MCF 10A (cell line): Measurements from ENCODE around the gene PKD1. TPM values are rescaled to one million over a fixed set of nuclear protein-coding genes. Genes with fewer than 3 reads are reported as not detected.

Source experiments
- BruUV-seq: library from RNA; stranded (reverse); fragments of 400-500 nt; replicated peaks from 2 replicates; lab custom pipeline; 2021; lab: Mats Ljungman, UMichigan
- CTCF ChIA-PET: fragments of 300-600 bp; sonication (Branson Sonifier 250); formaldehyde crosslinking; extraction: SDS; loops from one replicate; lab custom pipeline; 2021; ENCODE audit warnings: antibody characterized with exemption, inconsistent platforms; lab: Yijun Ruan, JAX
- POLR2A ChIA-PET: fragments of 300-600, 350-650 bp; sonication (Branson Sonifier 250); formaldehyde crosslinking; extraction: SDS; loops from one replicate; lab custom pipeline; 2020; ENCODE audit warnings: antibody characterized with exemption, inconsistent platforms; lab: Yijun Ruan, JAX
- DNase-seq: peaks from one replicate; pipeline ENCODE4 v3.0.0-alpha.2; 2018; ENCODE audit not compliant: unreplicated experiment
- H3K27ac Mint-ChIP-seq: one replicate; pipeline ENCODE4 v1.8.0; 2022; ENCODE audit warnings: mild to moderate bottlenecking, low read depth, mixed read lengths; ENCODE audit not compliant: unreplicated experiment
- H3K27me3 Mint-ChIP-seq: one replicate; pipeline ENCODE4 v1.8.0; 2022; ENCODE audit warnings: mixed read lengths; ENCODE audit not compliant: insufficient read depth, unreplicated experiment
- H3K36me3 Mint-ChIP-seq: one replicate; pipeline ENCODE4 v1.8.0; 2022; ENCODE audit warnings: mild to moderate bottlenecking, moderate library complexity, mixed read lengths; ENCODE audit not compliant: insufficient read depth, unreplicated experiment
- H3K4me1 Mint-ChIP-seq: one replicate; pipeline ENCODE4 v1.8.0; 2022; ENCODE audit warnings: mixed read lengths; ENCODE audit not compliant: insufficient read depth, unreplicated experiment
- H3K4me3 Mint-ChIP-seq: one replicate; pipeline ENCODE4 v1.8.0; 2022; ENCODE audit warnings: mild to moderate bottlenecking, moderate library complexity, mixed read lengths; ENCODE audit not compliant: unreplicated experiment
- H3K9me3 Mint-ChIP-seq: one replicate; pipeline ENCODE4 v1.8.0; 2022; ENCODE audit warnings: mixed read lengths; ENCODE audit not compliant: unreplicated experiment
- CTCF ChIP-seq: fragments of 200-600 bp; IDR thresholded peaks from one replicate; pipeline ENCODE4 v1.8.0; 2022; ENCODE audit warnings: antibody characterized with exemption, mild to moderate bottlenecking; ENCODE audit not compliant: unreplicated experiment
- intact Hi-C: fragments of 100-400 bp; cut with micrococcal nuclease; formaldehyde crosslinking; loops from 2 replicates; pipeline ENCODE4 v1.14.1; 2022
- total RNA-seq: library from RNA; stranded (reverse); gene quantifications from 2 replicates; pipeline ENCODE4 v1.2.3, GENCODE V29; 2022

PKD1 gene
- total RNA-seq, 1 experiment from 2014 or later, result 187 TPM

- DNase-seq, result no peak
- intact Hi-C loops, result no loop called here
- no peaks in the 10 kb centered on the region for H3K9me3 Mint-ChIP-seq
- peaks cover 42% of the 10 kb centered on the region for H3K36me3 Mint-ChIP-seq
- no peaks in the 10 kb centered on the region for H3K27me3 Mint-ChIP-seq
- no peak for TF ChIP-seq CTCF
- POLR2A ChIA-PET, result interaction anchor here (0.6 to 0.7 kb wide), 2 partner anchors 67 to 137 kb away, joined by 3 read pairs; no protein-coding TSS in a partner anchor
- no peak overlapping the region for H3K27ac Mint-ChIP-seq
- CTCF ChIA-PET, result interaction anchor here (0.6 kb wide), 1 partner anchor 13 kb away, joined by 5 read pairs; no protein-coding TSS in a partner anchor
- BruUV-seq, result TSS peak; percentile 42
- peaks cover 4% of the 10 kb centered on the region for H3K4me1 Mint-ChIP-seq
- no peak overlapping the region for H3K4me3 Mint-ChIP-seq
Measured at GRCh38 chr16:2087748-2088631, 47.7 kb downstream of the PKD1 start.

- POLR2A ChIA-PET, result interaction anchor here (0.7 to 1.5 kb wide), 2 partner anchors 68 kb away, joined by 3 to 5 read pairs; partner anchors contain the start of gene TRAF7
- CTCF ChIA-PET, result interaction anchor here (0.7 kb wide), 1 partner anchor 39 kb away, joined by 3 read pairs; no protein-coding TSS in a partner anchor
Measured at GRCh38 chr16:2086812-2087747, 48.6 kb downstream of the PKD1 start.

GRCh38 chr16:2086106-2086742 lies 49.5 kb downstream of the PKD1 start:
- no peak overlapping the region for H3K27ac Mint-ChIP-seq
- no peak overlapping the region for H3K4me3 Mint-ChIP-seq
- TF ChIP-seq CTCF, result no peak
- intact Hi-C loops, result no loop called here
- H3K36me3 Mint-ChIP-seq, result peaks cover 50% of the 10 kb centered on the region
- DNase-seq, result peak; percentile 35
- H3K4me1 Mint-ChIP-seq, result peaks cover 4% of the 10 kb centered on the region
- BruUV-seq, result no TSS peak
- ChIA-PET CTCF (interaction anchor here (0.7 to 1.2 kb wide), 2 partner anchors 21 to 38 kb away, joined by 3 read pairs; no protein-coding TSS in a partner anchor), POLR2A (interaction anchor here (0.6 to 1.5 kb wide), 7 partner anchors 38 to 120 kb away, joined by 3 to 5 read pairs (median 4); partner anchors contain the start of genes NTHL1, TRAF7 and TSC2)
- no peaks in the 10 kb centered on the region for H3K9me3 Mint-ChIP-seq
- no peaks in the 10 kb centered on the region for H3K27me3 Mint-ChIP-seq

More at GRCh38 chr16:2086812-2087747, 48.6 kb downstream of the PKD1 start:
- no peak overlapping the region for H3K27ac Mint-ChIP-seq
- H3K9me3 Mint-ChIP-seq, result no peaks in the 10 kb centered on the region
- H3K27me3 Mint-ChIP-seq, result no peaks in the 10 kb centered on the region
- no TSS peak for BruUV-seq
- intact Hi-C loops, result no loop called here
- peaks cover 49% of the 10 kb centered on the region for H3K36me3 Mint-ChIP-seq
- peaks cover 4% of the 10 kb centered on the region for H3K4me1 Mint-ChIP-seq
- no peak for TF ChIP-seq CTCF
- no peak for DNase-seq
- no peak overlapping the region for H3K4me3 Mint-ChIP-seq
